Transverse colon (tissue), 4 donors: ENCODE data around the gene PXT1. TPM values are rescaled to one million over a fixed set of nuclear protein-coding genes. Genes with fewer than 3 reads are reported as not detected.

Source experiments
- DNase-seq: peaks from one replicate; pipeline ENCODE4 v3.0.0-alpha.2; 2019
- H3K27ac ChIP-seq, 4 donors: fragments of 200-600 bp; sonication (generic); 2 replicates each; pipeline ENCODE4 v1.5.1; 2016 to 2018; ENCODE audit warnings: inconsistent platforms in 4 of 4
- H3K27me3 ChIP-seq: fragments of 200-600 bp; sonication (generic); 2 replicates; pipeline ENCODE4 v1.5.1; 2017; ENCODE audit warnings: inconsistent platforms
- H3K36me3 ChIP-seq, 4 donors: fragments of 200-600 bp; sonication (generic); 2 replicates each; pipeline ENCODE4 v1.5.1; 2017 to 2019; ENCODE audit warnings: inconsistent platforms in 4 of 4
- H3K4me1 ChIP-seq, 4 donors: fragments of 200-600 bp; sonication (generic); 2 replicates each; pipeline ENCODE4 v1.5.1; 2017 to 2020; ENCODE audit warnings: inconsistent platforms in 4 of 4
- H3K4me3 ChIP-seq, 4 donors: fragments of 200-600 bp; sonication (generic); 1 replicate in 1 of 4; 2 replicates in 3 of 4; pipeline versions ENCODE4 v1.5.1 to v1.6.1; 2017 to 2019; ENCODE audit warnings: inconsistent platforms in 4 of 4
- H3K9me3 ChIP-seq, 2 donors: fragments of 200-600 bp; sonication (generic); 2 replicates each; pipeline ENCODE4 v1.5.1; 2017 to 2019; ENCODE audit warnings: inconsistent platforms in 2 of 2
- EP300 ChIP-seq: sonication (generic); formaldehyde crosslinking; IDR thresholded peaks from one replicate; pipeline ENCODE4 v1.6.1; 2017; ENCODE audit warnings: antibody characterized with exemption, low read depth
- POLR2A ChIP-seq: fragments of 450-650 bp; IDR thresholded peaks from one replicate; pipeline ENCODE4 v1.6.1; 2016; ENCODE audit warnings: antibody characterized with exemption, mild to moderate bottlenecking, moderate library complexity
- POLR2AphosphoS5 ChIP-seq, 3 donors: sonication (generic); formaldehyde crosslinking; IDR thresholded peaks; one replicate each; pipeline ENCODE4 v1.6.1; 2016; ENCODE audit warnings: antibody characterized with exemption in 3 of 3
- WGBS, 2 donors: methylation state at CpG; one replicate each; pipeline ENCODE4 v1.1.5; 2018; ENCODE audit warnings: low coverage in 1 of 2; 5-methylcytosine and 5-hydroxymethylcytosine counted together
- in situ Hi-C, 4 donors: fragments of 200-750 bp; cut with MboI; loops; one replicate each; pipeline versions ENCODE4 v1.15.0 to v1.15.1; 2017; ENCODE audit warnings: low sequenced_read_pairs in 3 of 4, low pct_ligation_motif_present in 1 of 4, low pct_unique_long_range_greater_than_20kb in 1 of 4
- intact Hi-C: fragments of 100-400 bp; cut with DNase I; formaldehyde crosslinking; loops from one replicate; pipeline ENCODE4 v1.15.1; 2023; ENCODE audit warnings: low total_unique reads
- total RNA-seq, 4 donors: library from RNA; depleted of rRNA; stranded (reverse); fragments of >200 nt; gene quantifications; one replicate each; pipeline ENCODE4 v1.1.0, GENCODE V29; 2016
- TF ChIP-seq, protein P1 (sequence below), 5 experiments: fragments of 200-600 bp in 3 of 5; fragments of 450-650 bp in 2 of 5; sonication (generic) in 3 of 5; IDR thresholded peaks; 1 replicate in 2 of 5; 2 replicates in 3 of 5; pipeline ENCODE4 v1.5.1; 2016 to 2017; ENCODE audit warnings: antibody characterized with exemption in 5 of 5, inconsistent platforms in 3 of 5, mild to moderate bottlenecking in 2 of 5, moderate library complexity in 1 of 5

The PXT1 gene
- total RNA-seq, 4 donors from 2014 or later, result 0.14 TPM; not detected in 3

GRCh38 chr6:36358226-36358915 is 84.3 kb downstream of the PXT1 start:
- Histone ChIP-seq H3K4me3 (no peak overlapping the region), H3K27me3 (no peaks in the 10 kb centered on the region), H3K4me1 (peaks cover 0 to 17% (median 3%) of the 10 kb centered on the region in 4 donors), H3K27ac (no peak overlapping the region), H3K36me3 (no peaks in the 10 kb centered on the region), H3K9me3 (no peaks in the 10 kb centered on the region)
- no peak for DNase-seq
- 54 to 70% methylated on average over 2 to 4 of the region's 4 CpGs for whole genome bisulfite sequencing, 2 donors
- no peak for TF ChIP-seq EP300
- TF ChIP-seq POLR2AphosphoS5 (IDR thresholded peaks at IDR 0.05), result no peak
- TF ChIP-seq, protein P1, sequence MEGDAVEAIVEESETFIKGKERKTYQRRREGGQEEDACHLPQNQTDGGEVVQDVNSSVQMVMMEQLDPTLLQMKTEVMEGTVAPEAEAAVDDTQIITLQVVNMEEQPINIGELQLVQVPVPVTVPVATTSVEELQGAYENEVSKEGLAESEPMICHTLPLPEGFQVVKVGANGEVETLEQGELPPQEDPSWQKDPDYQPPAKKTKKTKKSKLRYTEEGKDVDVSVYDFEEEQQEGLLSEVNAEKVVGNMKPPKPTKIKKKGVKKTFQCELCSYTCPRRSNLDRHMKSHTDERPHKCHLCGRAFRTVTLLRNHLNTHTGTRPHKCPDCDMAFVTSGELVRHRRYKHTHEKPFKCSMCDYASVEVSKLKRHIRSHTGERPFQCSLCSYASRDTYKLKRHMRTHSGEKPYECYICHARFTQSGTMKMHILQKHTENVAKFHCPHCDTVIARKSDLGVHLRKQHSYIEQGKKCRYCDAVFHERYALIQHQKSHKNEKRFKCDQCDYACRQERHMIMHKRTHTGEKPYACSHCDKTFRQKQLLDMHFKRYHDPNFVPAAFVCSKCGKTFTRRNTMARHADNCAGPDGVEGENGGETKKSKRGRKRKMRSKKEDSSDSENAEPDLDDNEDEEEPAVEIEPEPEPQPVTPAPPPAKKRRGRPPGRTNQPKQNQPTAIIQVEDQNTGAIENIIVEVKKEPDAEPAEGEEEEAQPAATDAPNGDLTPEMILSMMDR (IDR thresholded peaks at IDR 0.05), result no peak
- TF ChIP-seq POLR2A, result no peak
- in situ Hi-C loops (loop anchor here in 3 of 4 donors (10.0 to 25.0 kb wide), 3 partner anchors 246 to 346 kb away; partner anchors contain the start of genes SLC26A8 (in 3 of the 3) and MAPK14 (in 1 of the 3)), intact Hi-C loops (no loop called here)

- no peak overlapping the region for H3K4me3 ChIP-seq
- peaks cover 0 to 17% (median 3%) of the 10 kb centered on the region in 4 donors for H3K4me1 ChIP-seq
- H3K27ac ChIP-seq, result no peak overlapping the region
- TF ChIP-seq POLR2AphosphoS5 (IDR thresholded peaks at IDR 0.05), result no peak
- no peak for TF ChIP-seq POLR2A
- no peak for TF ChIP-seq EP300
- TF ChIP-seq, protein P1 (IDR thresholded peaks at IDR 0.05), result no peak
- 59% methylated on average over 3 of the region's 3 CpGs; no CpG with 5 or more reads in 1 of the 2 donors for WGBS, 2 donors
- no peaks in the 10 kb centered on the region for H3K9me3 ChIP-seq
- no peak for DNase-seq
- H3K36me3 ChIP-seq, result no peaks in the 10 kb centered on the region
- in situ Hi-C loops (loop anchor here in 3 of 4 donors (10.0 to 25.0 kb wide), 3 partner anchors 246 to 346 kb away; partner anchors contain the start of genes SLC26A8 (in 3 of the 3) and MAPK14 (in 1 of the 3)), intact Hi-C loops (no loop called here)
- H3K27me3 ChIP-seq, result no peaks in the 10 kb centered on the region
These were observed 84.8 kb downstream of the PXT1 start for GRCh38 chr6:36357872-36358225.

- WGBS, 2 donors, result 76 to 82% methylated on average over 4 of the region's 4 CpGs
- H3K27me3 ChIP-seq, result no peaks in the 10 kb centered on the region
- intact Hi-C loops (no loop called here), in situ Hi-C loops (loop anchor here in 3 of 4 donors (10.0 to 25.0 kb wide), 3 partner anchors 244 to 344 kb away; partner anchors contain the start of genes SLC26A8 (in 3 of the 3) and MAPK14 (in 1 of the 3))
- H3K4me1 ChIP-seq, result peaks cover 0 to 17% (median 3%) of the 10 kb centered on the region in 4 donors
- TF ChIP-seq EP300 (no peak), POLR2A (no peak), POLR2AphosphoS5 (IDR thresholded peaks at IDR 0.05) (no peak)
- TF ChIP-seq, protein P1 (IDR thresholded peaks at IDR 0.05), result no peak
- no peak for DNase-seq
- H3K36me3 ChIP-seq, result no peaks in the 10 kb centered on the region
- no peak overlapping the region for H3K4me3 ChIP-seq
- no peaks in the 10 kb centered on the region for H3K9me3 ChIP-seq
- H3K27ac ChIP-seq, result no peak overlapping the region
These were observed 86.8 kb downstream of the PXT1 start for GRCh38 chr6:36355819-36356218.

GRCh38 chr6:36353411-36353915 is 89.2 kb downstream of the PXT1 start:
- Histone ChIP-seq H3K9me3 (no peaks in the 10 kb centered on the region), H3K4me1 (peaks cover 0 to 4% (median 0%) of the 10 kb centered on the region in 4 donors), H3K36me3 (no peaks in the 10 kb centered on the region), H3K27ac (no peak overlapping the region), H3K4me3 (no peak overlapping the region), H3K27me3 (no peaks in the 10 kb centered on the region)
- TF ChIP-seq POLR2AphosphoS5 (IDR thresholded peaks at IDR 0.05) (no peak), POLR2A (no peak), EP300 (no peak)
- TF ChIP-seq, protein P1 (IDR thresholded peaks at IDR 0.05), result no peak
- intact Hi-C loops (no loop called here), in situ Hi-C loops (loop anchor here in 3 of 4 donors (10.0 to 25.0 kb wide), 3 partner anchors 241 to 341 kb away; partner anchors contain the start of genes SLC26A8 (in 3 of the 3) and MAPK14 (in 1 of the 3))
- 44 to 75% methylated on average over 2 to 4 of the region's 4 CpGs for WGBS, 2 donors
- no peak for DNase-seq
